ENCODE data around the gene KCNIP4.

KCNIP4 gene

GRCh38 chr4:21856301-21856700 is 92.3 kb downstream of the KCNIP4 start:
- ChIA-PET POLR2A (ENCODE audit: low non-redundant PET) (no interaction called here), CTCF (no interaction called here)
- no peak for TF ChIP-seq CTCF (conservative IDR thresholded peaks at IDR 0.05; ENCODE audit: low read depth)

DNA sequence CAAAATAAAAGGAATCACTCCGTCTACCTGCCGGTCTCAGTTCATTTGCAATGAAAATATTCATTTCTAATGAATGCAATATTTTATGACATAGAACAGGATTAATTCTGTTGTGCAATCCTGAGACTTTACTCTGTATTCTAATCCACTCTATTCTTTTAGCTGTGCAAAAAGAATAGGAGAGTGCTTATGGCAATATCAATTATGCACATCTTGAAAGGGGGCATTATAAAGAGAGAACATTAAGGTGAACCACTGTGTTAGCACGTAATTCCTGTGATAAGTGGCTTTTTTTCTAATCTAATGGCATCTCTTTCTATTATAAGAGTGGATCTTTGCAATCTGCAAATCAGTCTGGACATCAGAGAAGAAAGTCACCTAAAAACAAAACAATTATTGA is 99.5 kb downstream of the KCNIP4 start:
- ChIA-PET POLR2A (ENCODE audit: low non-redundant PET) (no interaction called here), CTCF (no interaction called here)
- no peak overlapping the region for H3K27ac ChIP-seq
- DNase-seq (ENCODE audit: low spot score): no peak
- no peak for TF ChIP-seq CTCF (conservative IDR thresholded peaks at IDR 0.05; ENCODE audit: low read depth)

More at GRCh38 chr4:21856301-21856700, 92.3 kb downstream of the KCNIP4 start:
- H3K27ac ChIP-seq: no peak overlapping the region
- no peak for DNase-seq (ENCODE audit: low spot score)

DNA sequence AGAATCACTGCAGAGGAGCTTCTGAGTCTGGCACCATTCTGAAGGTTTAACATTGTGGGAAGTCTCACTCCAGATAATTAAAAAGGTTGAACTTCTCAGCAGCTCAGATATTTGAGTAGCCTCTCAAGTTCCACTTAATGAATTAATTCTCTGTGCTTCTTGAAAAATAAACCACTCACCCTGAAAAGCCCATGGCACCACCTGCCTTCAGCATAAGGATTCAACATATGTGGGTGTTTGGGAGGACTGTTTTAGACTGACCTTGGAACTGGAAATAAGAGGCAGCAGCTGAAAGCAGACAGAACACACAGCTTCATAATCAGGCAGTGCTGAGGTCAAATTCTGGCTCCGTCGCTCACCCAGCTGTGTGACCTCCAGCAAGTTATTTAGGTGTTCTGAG is 100.6 kb downstream of the KCNIP4 start:
- no peak overlapping the region for H3K27ac ChIP-seq
- TF ChIP-seq CTCF (conservative IDR thresholded peaks at IDR 0.05; ENCODE audit: low read depth): no peak
- DNase-seq (ENCODE audit: low spot score): no peak
- CTCF ChIA-PET: no interaction called here
- POLR2A ChIA-PET (ENCODE audit: low non-redundant PET): no interaction called here

DNA sequence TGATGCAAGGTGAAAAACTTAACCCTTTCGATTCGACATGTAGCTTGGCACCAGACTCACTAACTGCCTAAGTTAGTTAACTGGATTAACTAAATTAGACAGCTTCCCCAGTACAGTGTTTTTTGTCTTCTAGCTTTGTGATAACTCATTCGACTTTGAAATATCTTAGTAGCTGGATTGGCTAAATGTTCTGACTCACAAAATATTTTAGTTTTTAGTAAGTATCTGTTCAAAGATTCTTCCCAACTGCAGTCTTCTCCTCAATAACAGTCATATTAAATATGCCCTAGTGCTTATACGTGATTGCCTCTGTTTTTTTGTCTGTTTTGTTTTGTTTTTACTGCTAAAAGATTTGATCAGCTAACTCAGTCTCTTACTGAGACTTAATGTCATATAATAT is 102.9 kb downstream of the KCNIP4 start:
- TF ChIP-seq CTCF (conservative IDR thresholded peaks at IDR 0.05; ENCODE audit: low read depth): no peak
- POLR2A ChIA-PET (ENCODE audit: low non-redundant PET): no interaction called here
- CTCF ChIA-PET: no interaction called here
- DNase-seq (ENCODE audit: low spot score): no peak
- H3K27ac ChIP-seq: no peak overlapping the region

DNA sequence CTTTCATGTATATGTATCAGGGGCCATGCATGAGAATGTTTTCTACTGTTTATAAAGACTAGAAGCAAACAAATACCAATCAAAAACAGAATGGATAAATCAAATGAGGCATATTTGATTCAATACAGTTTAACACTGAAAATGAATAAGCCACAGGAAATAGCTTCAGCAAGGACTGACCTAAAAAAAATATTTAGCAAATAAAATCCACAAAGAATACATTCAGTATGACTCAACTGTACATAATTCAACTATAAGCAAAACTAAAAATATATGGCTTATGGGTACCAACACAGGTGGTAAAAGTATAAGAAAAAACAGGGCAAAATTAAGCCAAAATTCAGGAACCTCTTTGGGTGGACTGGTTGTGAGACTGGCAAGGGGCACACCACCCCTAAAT is 112.9 kb downstream of the KCNIP4 start:
- POLR2A ChIA-PET (ENCODE audit: low non-redundant PET): no interaction called here
- DNase-seq (ENCODE audit: low spot score): no peak
- no peak for TF ChIP-seq CTCF (conservative IDR thresholded peaks at IDR 0.05; ENCODE audit: low read depth)
- CTCF ChIA-PET: no interaction called here
- no peak overlapping the region for H3K27ac ChIP-seq

GRCh38 chr4:21830272-21830671 is 118.3 kb downstream of the KCNIP4 start:
- ChIA-PET POLR2A (ENCODE audit: low non-redundant PET) (no interaction called here), CTCF (no interaction called here)
- no peak for DNase-seq (ENCODE audit: low spot score)
- no peak overlapping the region for H3K27ac ChIP-seq
- TF ChIP-seq CTCF (conservative IDR thresholded peaks at IDR 0.05; ENCODE audit: low read depth): no peak

GRCh38 chr4:21827575-21827974 is 121.0 kb downstream of the KCNIP4 start:
- ChIA-PET POLR2A (ENCODE audit: low non-redundant PET) (no interaction called here), CTCF (no interaction called here)
- no peak for DNase-seq (ENCODE audit: low spot score)
- TF ChIP-seq CTCF (conservative IDR thresholded peaks at IDR 0.05; ENCODE audit: low read depth): no peak
- no peak overlapping the region for H3K27ac ChIP-seq
